ENCODE data around the gene STK40. TPM values are rescaled to one million over a fixed set of nuclear protein-coding genes. Genes with fewer than 3 reads are reported as not detected.
A peak's percentile ranks its signal among the peaks of the same experiment; 100 is the strongest.

The STK40 gene
- total RNA-seq, 2 donors from 2014 or later: 19.4 to 32.4 TPM

GRCh38 chr1:36349839-36350238, 35.9 kb downstream of the STK40 start:
- H3K27me3 ChIP-seq (ENCODE audit: control insufficient read depth, insufficient read depth, low read length, poor library complexity, severe bottlenecking): no peaks in the 10 kb centered on the region
- no peaks in the 10 kb centered on the region for H3K27me3 Mint-ChIP-seq (ENCODE audit: insufficient read depth)
- H3K9ac ChIP-seq (ENCODE audit: extremely low read depth, low read length, poor library complexity, severe bottlenecking): no peak overlapping the region
- no peak overlapping the region for H3K4me3 ChIP-seq (ENCODE audit: low read length)
- no peak overlapping the region for H3K27ac Mint-ChIP-seq
- peaks cover 65% of the 10 kb centered on the region for H3K36me3 ChIP-seq (ENCODE audit: control insufficient read depth, insufficient read depth, low read length)
- no peak overlapping the region for H3K4me3 Mint-ChIP-seq
- H3K4me1 ChIP-seq (ENCODE audit: control insufficient read depth, insufficient read depth, low read length): no peaks in the 10 kb centered on the region
- peaks cover 51% of the 10 kb centered on the region for H3K36me3 Mint-ChIP-seq (ENCODE audit: low read depth)
- H3K9me3 Mint-ChIP-seq: no peaks in the 10 kb centered on the region
- no peak for DNase-seq
- no peak for TF ChIP-seq CTCF (conservative IDR thresholded peaks at IDR 0.05)
- H3K9me3 ChIP-seq (ENCODE audit: control insufficient read depth, low read length): no peaks in the 10 kb centered on the region
- peaks cover 6% of the 10 kb centered on the region for H3K4me1 Mint-ChIP-seq
- peak overlapping the region; percentile 49 for H3K27ac ChIP-seq (ENCODE audit: low read depth, low read length)
- WGBS, 2 experiments (ENCODE audit: insufficient coverage in 1 of 2, insufficient read length in 1 of 2): 94 to 97% methylated on average over 10 to 16 of the region's 16 CpGs

GRCh38 chr1:36349241-36349671, 36.5 kb downstream of the STK40 start:
- peaks cover 6% of the 10 kb centered on the region for H3K4me1 Mint-ChIP-seq
- no peaks in the 10 kb centered on the region for H3K27me3 ChIP-seq (ENCODE audit: control insufficient read depth, insufficient read depth, low read length, poor library complexity, severe bottlenecking)
- H3K36me3 Mint-ChIP-seq (ENCODE audit: low read depth): peaks cover 48% of the 10 kb centered on the region
- peak overlapping the region; percentile 35 for H3K27ac Mint-ChIP-seq
- no peak overlapping the region for H3K4me3 ChIP-seq (ENCODE audit: low read length)
- no peak for TF ChIP-seq CTCF (conservative IDR thresholded peaks at IDR 0.05)
- H3K27me3 Mint-ChIP-seq (ENCODE audit: insufficient read depth): no peaks in the 10 kb centered on the region
- 85 to 91% methylated on average over 6 to 7 of the region's 7 CpGs for WGBS, 2 experiments (ENCODE audit: insufficient coverage in 1 of 2, insufficient read length in 1 of 2)
- no peaks in the 10 kb centered on the region for H3K9me3 Mint-ChIP-seq
- no peaks in the 10 kb centered on the region for H3K4me1 ChIP-seq (ENCODE audit: control insufficient read depth, insufficient read depth, low read length)
- DNase-seq: no peak
- no peak overlapping the region for H3K27ac ChIP-seq (ENCODE audit: low read depth, low read length)
- peaks cover 64% of the 10 kb centered on the region for H3K36me3 ChIP-seq (ENCODE audit: control insufficient read depth, insufficient read depth, low read length)
- H3K9me3 ChIP-seq (ENCODE audit: control insufficient read depth, low read length): no peaks in the 10 kb centered on the region
- H3K9ac ChIP-seq (ENCODE audit: extremely low read depth, low read length, poor library complexity, severe bottlenecking): no peak overlapping the region
- no peak overlapping the region for H3K4me3 Mint-ChIP-seq

- no peak overlapping the region for H3K4me3 ChIP-seq (ENCODE audit: low read length)
- Mint-ChIP-seq H3K36me3 (ENCODE audit: low read depth) (peaks cover 38% of the 10 kb centered on the region), H3K4me3 (no peak overlapping the region), H3K4me1 (no peaks in the 10 kb centered on the region), H3K27ac (peak overlapping the region; percentile 64), H3K27me3 (ENCODE audit: insufficient read depth) (no peaks in the 10 kb centered on the region), H3K9me3 (no peaks in the 10 kb centered on the region)
- no peaks in the 10 kb centered on the region for H3K27me3 ChIP-seq (ENCODE audit: control insufficient read depth, insufficient read depth, low read length, poor library complexity, severe bottlenecking)
- TF ChIP-seq CTCF (conservative IDR thresholded peaks at IDR 0.05): no peak
- no peaks in the 10 kb centered on the region for H3K4me1 ChIP-seq (ENCODE audit: control insufficient read depth, insufficient read depth, low read length)
- H3K9me3 ChIP-seq (ENCODE audit: control insufficient read depth, low read length): no peaks in the 10 kb centered on the region
- no peak overlapping the region for H3K9ac ChIP-seq (ENCODE audit: extremely low read depth, low read length, poor library complexity, severe bottlenecking)
- 93 to 100% methylated on average over 7 to 8 of the region's 8 CpGs for WGBS, 2 experiments (ENCODE audit: insufficient coverage in 1 of 2, insufficient read length in 1 of 2)
- H3K36me3 ChIP-seq (ENCODE audit: control insufficient read depth, insufficient read depth, low read length): peaks cover 51% of the 10 kb centered on the region
- H3K27ac ChIP-seq (ENCODE audit: low read depth, low read length): no peak overlapping the region
- DNase-seq: no peak
These were observed 38.9 kb downstream of the STK40 start for GRCh38 chr1:36346741-36347370.

Measured in endodermal cell (in vitro differentiated cells).